ENCODE data around the gene LSM11.

The LSM11 gene

DNA sequence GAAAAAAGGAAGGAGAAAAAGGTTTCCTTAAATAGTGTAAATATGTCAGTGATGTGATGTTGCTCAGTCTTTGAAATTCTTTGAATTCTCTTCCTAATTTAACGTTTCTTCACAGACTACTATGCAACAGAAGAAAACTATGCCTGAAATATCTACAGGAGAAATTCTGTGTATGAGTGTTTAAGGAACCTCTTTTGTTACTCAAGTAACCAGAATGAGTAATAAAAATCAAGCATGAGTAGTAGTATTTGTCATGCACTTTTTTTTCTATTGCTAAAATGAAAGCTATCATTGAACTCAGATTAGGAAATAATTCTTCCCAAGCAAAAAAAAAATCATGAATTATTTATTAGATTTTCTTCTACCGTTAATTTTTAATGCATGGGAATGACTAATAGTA is 32.6 kb upstream of the LSM11 start:
- H4K20me1 ChIP-seq (ENCODE audit: insufficient read depth, low read length) = no peaks in the 10 kb centered on the region
- DNase-seq = no peak
- no peaks in the 10 kb centered on the region for H3K27me3 ChIP-seq (replicated peaks; ENCODE audit: insufficient read depth, low read length)
- H3K27ac ChIP-seq (ENCODE audit: low read length) = no peak overlapping the region
- H3K4me1 ChIP-seq (ENCODE audit: low read length) = no peaks in the 10 kb centered on the region
- H3K36me3 ChIP-seq (replicated peaks; ENCODE audit: insufficient read depth, low read length) = no peaks in the 10 kb centered on the region
- H3K9ac ChIP-seq (ENCODE audit: low read length) = no peak overlapping the region
- no peak for TF ChIP-seq EZH2 (optimal IDR thresholded peaks at IDR 0.05; ENCODE audit: low read depth, low read length)
- TF ChIP-seq, protein P1, sequence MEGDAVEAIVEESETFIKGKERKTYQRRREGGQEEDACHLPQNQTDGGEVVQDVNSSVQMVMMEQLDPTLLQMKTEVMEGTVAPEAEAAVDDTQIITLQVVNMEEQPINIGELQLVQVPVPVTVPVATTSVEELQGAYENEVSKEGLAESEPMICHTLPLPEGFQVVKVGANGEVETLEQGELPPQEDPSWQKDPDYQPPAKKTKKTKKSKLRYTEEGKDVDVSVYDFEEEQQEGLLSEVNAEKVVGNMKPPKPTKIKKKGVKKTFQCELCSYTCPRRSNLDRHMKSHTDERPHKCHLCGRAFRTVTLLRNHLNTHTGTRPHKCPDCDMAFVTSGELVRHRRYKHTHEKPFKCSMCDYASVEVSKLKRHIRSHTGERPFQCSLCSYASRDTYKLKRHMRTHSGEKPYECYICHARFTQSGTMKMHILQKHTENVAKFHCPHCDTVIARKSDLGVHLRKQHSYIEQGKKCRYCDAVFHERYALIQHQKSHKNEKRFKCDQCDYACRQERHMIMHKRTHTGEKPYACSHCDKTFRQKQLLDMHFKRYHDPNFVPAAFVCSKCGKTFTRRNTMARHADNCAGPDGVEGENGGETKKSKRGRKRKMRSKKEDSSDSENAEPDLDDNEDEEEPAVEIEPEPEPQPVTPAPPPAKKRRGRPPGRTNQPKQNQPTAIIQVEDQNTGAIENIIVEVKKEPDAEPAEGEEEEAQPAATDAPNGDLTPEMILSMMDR (IDR thresholded peaks at IDR 0.05; ENCODE audit: low read length) = no peak
- TF ChIP-seq EZH2phosphoT487 (IDR thresholded peaks at IDR 0.05; ENCODE audit: low read length) = no peak
- no peaks in the 10 kb centered on the region for H3K9me3 ChIP-seq (replicated peaks; ENCODE audit: insufficient read depth, low read length)
- H3K9me2 ChIP-seq (replicated peaks; ENCODE audit: insufficient read depth, low read length) = no peaks in the 10 kb centered on the region
- H2AFZ ChIP-seq (ENCODE audit: low read length) = no peak overlapping the region
- no peak overlapping the region for H3K4me2 ChIP-seq (ENCODE audit: low read depth, low read length)
- H3K4me3 ChIP-seq (ENCODE audit: low read length) = no peak overlapping the region
- no peaks in the 10 kb centered on the region for H3K79me2 ChIP-seq (ENCODE audit: low read length)
- H3F3A ChIP-seq (ENCODE audit: insufficient read depth, low read length) = no peaks in the 10 kb centered on the region

DNA sequence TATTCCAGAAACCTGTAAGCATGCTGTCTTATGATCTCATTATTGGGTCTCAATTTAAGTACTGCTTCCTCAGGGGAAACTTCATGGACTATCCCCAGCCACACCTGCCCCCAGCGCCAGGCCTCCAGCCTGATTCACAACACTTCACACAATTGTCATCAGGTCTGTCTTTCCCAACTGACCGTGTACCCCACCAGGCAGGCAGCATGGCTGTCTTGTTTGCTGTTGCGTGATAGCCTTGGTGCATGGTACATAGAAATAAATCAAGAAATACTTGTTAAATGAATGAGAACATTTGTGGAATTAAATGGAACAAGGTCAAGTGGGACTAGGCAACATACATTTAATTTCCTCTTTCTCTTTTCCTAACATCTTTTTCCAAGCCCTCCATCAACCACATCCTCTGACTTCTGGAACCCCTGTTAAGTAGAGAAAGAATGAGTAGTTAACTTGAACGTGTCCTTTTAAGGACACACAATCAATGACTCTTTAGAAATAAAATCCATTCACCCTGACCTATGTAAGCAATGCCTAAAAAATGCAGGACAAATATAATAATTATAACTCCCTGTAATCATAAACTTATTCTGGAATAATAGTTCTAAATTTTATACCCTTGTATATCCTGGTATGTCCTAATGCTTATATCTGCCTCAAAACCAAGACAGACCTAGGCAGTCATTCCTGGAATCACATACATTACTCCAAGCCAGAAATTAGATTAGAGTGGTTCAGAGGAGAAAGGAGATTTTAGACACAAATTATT is 29.5 kb upstream of the LSM11 start:
- no peak for DNase-seq
- Histone ChIP-seq H2AFZ (ENCODE audit: low read length) (no peak overlapping the region), H3K4me1 (ENCODE audit: low read length) (no peaks in the 10 kb centered on the region), H3K9ac (ENCODE audit: low read length) (no peak overlapping the region), H3K9me3 (replicated peaks; ENCODE audit: insufficient read depth, low read length) (no peaks in the 10 kb centered on the region), H3K4me2 (ENCODE audit: low read depth, low read length) (no peak overlapping the region), H3K79me2 (ENCODE audit: low read length) (no peaks in the 10 kb centered on the region), H3K9me2 (replicated peaks; ENCODE audit: insufficient read depth, low read length) (no peaks in the 10 kb centered on the region), H3K4me3 (ENCODE audit: low read length) (no peak overlapping the region), H3K36me3 (replicated peaks; ENCODE audit: insufficient read depth, low read length) (no peaks in the 10 kb centered on the region), H3F3A (ENCODE audit: insufficient read depth, low read length) (no peaks in the 10 kb centered on the region), H3K27me3 (replicated peaks; ENCODE audit: insufficient read depth, low read length) (no peaks in the 10 kb centered on the region), H3K27ac (ENCODE audit: low read length) (no peak overlapping the region), H4K20me1 (ENCODE audit: insufficient read depth, low read length) (no peaks in the 10 kb centered on the region)
- TF ChIP-seq EZH2phosphoT487 (IDR thresholded peaks at IDR 0.05; ENCODE audit: low read length) (no peak), EZH2 (optimal IDR thresholded peaks at IDR 0.05; ENCODE audit: low read depth, low read length) (no peak)
- TF ChIP-seq, protein P1 (IDR thresholded peaks at IDR 0.05; ENCODE audit: low read length) = no peak

DNA sequence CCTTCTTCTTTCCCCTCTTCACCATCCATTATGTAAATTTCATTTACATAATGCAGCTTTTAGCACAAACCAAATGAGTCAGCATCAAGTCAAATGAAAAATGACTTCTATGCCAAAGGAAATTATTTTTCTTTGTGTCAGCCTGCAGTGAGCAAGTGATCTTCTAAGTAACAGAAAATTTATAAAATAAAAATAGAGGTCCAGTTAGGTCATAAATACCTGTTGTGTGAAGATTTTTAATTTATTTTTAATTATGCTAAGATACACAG is 29.0 kb upstream of the LSM11 start:
- no peak overlapping the region for H3K9ac ChIP-seq (ENCODE audit: low read length)
- no peak overlapping the region for H3K27ac ChIP-seq (ENCODE audit: low read length)
- H4K20me1 ChIP-seq (ENCODE audit: insufficient read depth, low read length) = no peaks in the 10 kb centered on the region
- H3F3A ChIP-seq (ENCODE audit: insufficient read depth, low read length) = no peaks in the 10 kb centered on the region
- no peaks in the 10 kb centered on the region for H3K4me1 ChIP-seq (ENCODE audit: low read length)
- no peak overlapping the region for H3K4me2 ChIP-seq (ENCODE audit: low read depth, low read length)
- no peaks in the 10 kb centered on the region for H3K9me3 ChIP-seq (replicated peaks; ENCODE audit: insufficient read depth, low read length)
- H3K79me2 ChIP-seq (ENCODE audit: low read length) = no peaks in the 10 kb centered on the region
- H3K36me3 ChIP-seq (replicated peaks; ENCODE audit: insufficient read depth, low read length) = no peaks in the 10 kb centered on the region
- no peaks in the 10 kb centered on the region for H3K9me2 ChIP-seq (replicated peaks; ENCODE audit: insufficient read depth, low read length)
- TF ChIP-seq, protein P1 (IDR thresholded peaks at IDR 0.05; ENCODE audit: low read length) = no peak
- TF ChIP-seq EZH2phosphoT487 (IDR thresholded peaks at IDR 0.05; ENCODE audit: low read length) = no peak
- TF ChIP-seq EZH2 (optimal IDR thresholded peaks at IDR 0.05; ENCODE audit: low read depth, low read length) = no peak
- DNase-seq = no peak
- no peak overlapping the region for H2AFZ ChIP-seq (ENCODE audit: low read length)
- H3K27me3 ChIP-seq (replicated peaks; ENCODE audit: insufficient read depth, low read length) = no peaks in the 10 kb centered on the region
- H3K4me3 ChIP-seq (ENCODE audit: low read length) = no peak overlapping the region
